NCI-H2107 (cell line): ENCODE measurements around the gene BPIFB6.

Source experiments
- DNase-seq: peaks from one replicate; lab custom pipeline; 2025; lab: John Stamatoyannopoulos, UW

The BPIFB6 gene

DNA sequence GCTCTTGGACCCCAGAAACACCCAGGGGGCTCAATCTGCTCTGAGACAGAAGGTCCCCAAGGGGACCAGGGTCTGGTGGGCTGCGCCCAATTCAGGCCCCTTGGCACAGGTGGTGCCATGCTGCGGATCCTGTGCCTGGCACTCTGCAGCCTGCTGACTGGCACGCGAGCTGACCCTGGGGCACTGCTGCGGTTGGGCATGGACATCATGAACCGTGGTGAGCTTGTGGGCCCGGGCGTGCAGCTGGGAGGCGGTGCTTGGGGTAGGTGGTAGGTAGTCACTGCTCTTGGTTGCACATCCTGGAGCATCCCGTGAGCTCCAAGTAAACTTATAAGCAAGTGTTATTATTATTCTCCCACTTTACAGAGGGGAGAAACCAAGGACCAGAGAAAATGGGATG, at the start of gene BPIFB6:
BPIFB6 (plus strand) TSS at position 118 of the 400 bp plus-strand sequence; CDS start at position 118, 0 bp downstream.
- DNase-seq = no peak

DNA sequence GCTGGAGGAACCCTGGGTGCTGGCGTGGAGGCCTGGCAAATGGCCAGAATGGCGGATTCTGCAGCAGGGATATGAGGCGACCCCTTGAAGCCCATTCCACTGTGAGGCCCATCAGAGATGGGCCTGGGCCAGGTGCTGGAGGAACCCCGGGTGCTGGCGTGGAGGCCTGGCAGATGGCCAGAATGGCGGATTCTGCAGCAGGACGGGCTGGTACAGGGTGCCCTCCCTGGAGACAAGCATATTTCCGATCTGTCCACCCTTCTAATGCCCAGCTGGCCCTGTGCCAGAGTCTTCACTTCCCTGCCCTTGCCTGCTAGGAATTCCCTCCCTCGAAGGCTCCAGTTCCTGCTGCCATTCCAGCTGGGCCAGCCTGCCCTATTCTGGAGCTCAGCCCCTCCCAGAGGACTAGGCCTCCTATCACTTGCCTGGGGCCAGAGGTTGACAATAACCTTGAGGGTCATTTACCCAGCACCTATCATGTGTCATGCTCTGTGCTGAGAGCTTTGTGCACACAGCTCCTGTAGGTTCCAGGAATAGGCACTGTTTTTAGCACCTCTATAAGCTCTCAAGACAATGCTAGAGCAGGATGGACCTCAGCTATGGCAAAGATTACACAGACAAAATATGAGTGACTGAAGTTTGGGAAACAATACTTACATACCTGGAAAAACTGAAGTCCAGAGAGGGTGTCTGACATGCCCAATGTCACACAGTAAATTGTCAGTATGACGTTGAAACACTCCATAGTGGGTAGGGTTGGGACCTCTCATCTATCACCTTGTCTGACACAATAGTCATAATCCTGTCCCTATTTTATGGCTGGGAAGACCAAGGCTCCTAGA, 48.6 kb upstream of the BPIFB6 start:
- no peak for DNase-seq

DNA sequence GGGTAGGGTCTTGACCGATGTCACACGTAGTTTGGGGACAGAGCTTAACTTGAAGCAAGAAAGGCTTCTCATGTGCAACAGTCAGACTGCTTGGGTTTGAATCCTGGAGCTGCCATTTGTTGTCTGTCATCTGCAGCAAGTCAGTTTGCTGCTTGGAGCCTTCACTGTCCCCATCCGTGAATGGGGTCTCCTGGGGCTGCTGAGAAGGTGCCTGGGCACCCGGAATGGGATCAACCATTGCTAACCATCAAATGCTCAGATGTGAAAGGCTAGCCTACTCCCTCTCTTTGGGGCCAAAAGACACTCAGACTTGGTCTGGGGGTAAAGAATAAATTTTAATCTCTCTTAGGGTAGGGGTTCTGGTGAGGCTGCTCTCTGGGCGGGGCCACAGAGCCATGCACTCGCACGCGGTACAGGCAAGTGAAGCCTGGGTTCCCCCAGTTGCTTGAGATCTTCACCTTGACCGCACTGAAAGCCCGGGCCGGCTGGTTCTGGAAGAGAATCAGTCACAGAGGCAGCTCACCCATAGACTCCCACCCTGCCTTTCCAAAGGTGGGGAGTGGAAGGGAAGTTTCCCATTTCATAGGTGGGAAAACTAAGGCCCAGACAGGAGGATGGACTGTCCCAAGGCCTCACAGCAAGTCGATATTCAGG, 47.9 kb upstream of the BPIFB6 start:
- no peak for DNase-seq

GRCh38 chr20:32984196-32984595, 47.3 kb upstream of the BPIFB6 start:
- no peak for DNase-seq

DNA sequence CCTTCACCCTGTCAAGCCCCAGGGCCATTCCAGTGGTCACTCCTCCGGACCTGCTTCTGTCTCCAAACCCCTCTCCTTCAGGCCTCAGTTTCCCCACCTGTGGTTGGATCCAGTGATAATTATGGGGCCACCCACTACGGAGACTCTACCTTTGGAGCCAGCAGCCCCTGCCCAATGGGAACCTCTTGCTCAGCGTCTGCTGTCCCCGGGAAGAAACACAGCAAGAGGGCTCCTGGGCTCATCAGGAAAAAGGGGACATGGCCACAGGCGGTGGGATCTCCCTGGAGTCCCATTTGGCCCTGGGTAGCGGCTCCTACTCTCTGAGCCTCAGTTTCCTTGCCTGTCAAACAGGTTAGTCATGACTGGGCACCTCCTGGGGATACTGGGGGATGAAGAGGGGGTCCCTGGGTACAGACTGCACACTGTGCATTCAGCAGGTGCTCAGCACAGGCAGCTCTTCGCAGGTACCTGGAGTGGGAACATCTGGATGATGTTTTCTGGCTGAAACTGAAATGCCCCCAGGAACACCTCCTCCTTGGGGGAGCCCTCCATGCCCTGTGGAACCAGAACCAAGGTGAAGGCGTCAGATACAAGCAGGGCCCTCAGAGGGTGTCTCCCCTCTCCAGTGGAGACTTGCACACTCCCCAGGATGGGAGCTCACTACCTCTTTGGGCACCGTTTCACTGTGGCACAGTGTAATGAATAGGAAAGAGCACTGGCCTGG, 46.7 kb upstream of the BPIFB6 start:
- DNase-seq = no peak

DNA sequence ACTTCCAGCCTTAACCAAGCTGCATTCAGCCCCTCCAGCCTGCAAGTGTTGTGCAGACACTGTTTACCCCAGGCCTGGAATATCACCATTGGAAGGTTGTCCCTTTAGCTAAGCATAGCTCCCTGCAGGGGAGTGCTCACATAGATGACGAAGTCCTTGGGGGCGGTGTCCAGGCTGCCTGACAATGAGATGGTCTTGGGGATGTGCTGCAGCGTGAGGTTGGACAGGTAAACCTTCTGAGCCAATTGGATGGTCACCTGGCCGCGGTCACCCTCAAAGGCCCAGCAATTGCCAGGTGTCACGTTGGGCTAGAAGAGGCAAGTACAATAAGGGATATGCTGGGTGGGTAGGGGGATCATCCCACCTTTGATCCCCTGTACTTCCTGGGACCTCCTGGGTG, 45.9 kb upstream of the BPIFB6 start:
- no peak for DNase-seq

- no peak for DNase-seq
Measured at GRCh38 chr20:32986331-32986966, 45.0 kb upstream of the BPIFB6 start.

- no peak for DNase-seq
Measured at GRCh38 chr20:32987044-32987825, 44.2 kb upstream of the BPIFB6 start.

DNA sequence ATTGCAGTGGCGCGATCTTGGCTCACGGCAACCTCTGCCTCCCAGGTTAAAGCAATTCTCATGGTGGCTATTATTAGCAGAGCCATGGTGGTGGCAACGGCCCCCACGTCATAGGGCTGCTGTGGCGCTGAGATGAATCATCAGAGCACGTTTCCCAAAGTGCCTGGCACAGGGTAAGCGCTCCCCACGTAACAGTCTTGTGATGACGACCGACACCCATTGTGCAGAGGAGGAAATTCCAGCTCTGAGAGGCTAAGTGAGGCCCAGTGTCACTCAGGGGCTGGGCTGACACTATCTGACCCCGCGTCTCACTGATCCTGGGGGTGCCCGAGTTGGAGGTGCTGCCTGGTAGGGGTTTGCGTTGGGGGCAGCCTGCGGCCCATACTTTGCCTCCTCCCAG, 43.4 kb upstream of the BPIFB6 start:
- DNase-seq = no peak

DNA sequence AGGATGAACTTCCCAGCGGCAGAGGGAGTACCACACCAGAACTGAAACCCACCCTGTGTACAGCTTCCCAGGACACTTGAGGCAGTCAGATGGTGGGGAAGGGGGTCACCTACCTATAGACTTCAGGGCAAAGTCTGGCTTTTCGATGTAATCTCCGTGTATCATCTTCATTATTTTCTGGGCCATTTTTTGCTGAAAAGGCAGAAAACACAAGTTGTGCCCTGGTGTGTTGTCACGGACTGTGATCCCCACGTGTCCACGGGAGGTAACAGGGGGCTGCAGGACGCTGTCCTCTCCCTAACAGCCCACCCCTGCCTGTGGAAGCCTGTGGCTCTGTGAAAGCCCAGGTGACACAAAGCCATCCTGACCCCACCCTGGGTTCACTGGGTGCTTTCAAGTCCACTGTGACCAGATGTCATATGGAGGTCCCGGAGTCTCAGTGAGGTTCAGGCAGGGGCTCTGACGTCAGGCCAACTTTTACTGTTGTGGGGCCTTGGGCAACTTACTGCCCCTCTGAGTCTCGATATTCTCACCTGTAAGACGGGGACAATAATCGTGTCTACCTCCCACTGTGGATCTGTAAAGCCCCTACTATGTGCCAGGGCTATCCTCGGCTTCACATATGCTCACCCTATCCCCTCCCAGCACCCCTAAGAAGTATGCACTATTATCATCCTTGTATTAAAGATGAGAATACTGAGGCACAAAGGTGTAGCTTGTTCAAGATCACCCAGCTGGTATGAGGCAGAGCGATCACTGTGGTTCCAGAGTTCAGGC, 41.8 kb upstream of the BPIFB6 start:
- DNase-seq = no peak

DNA sequence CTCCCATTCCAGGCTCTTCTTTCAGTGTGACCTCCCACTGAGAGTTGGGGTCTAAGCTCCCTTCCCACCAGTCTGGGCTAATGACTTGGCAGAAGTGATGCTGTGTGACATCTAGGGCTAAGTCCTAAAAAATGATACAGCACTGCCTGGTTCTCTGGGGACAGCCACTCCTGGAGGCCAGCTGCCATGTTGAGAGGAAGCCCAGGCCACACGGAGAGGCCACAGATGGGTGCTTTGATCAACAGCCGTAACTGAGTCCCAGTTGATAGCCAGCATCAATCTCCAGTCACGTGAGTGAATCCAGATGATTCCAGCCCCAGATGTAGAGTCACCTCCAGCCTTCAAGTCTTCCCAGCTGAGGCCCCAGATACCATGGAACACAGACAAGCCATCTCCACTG, 41.0 kb upstream of the BPIFB6 start:
- no peak for DNase-seq

GRCh38 chr20:32991383-32991782, 40.1 kb upstream of the BPIFB6 start:
- no peak for DNase-seq

DNA sequence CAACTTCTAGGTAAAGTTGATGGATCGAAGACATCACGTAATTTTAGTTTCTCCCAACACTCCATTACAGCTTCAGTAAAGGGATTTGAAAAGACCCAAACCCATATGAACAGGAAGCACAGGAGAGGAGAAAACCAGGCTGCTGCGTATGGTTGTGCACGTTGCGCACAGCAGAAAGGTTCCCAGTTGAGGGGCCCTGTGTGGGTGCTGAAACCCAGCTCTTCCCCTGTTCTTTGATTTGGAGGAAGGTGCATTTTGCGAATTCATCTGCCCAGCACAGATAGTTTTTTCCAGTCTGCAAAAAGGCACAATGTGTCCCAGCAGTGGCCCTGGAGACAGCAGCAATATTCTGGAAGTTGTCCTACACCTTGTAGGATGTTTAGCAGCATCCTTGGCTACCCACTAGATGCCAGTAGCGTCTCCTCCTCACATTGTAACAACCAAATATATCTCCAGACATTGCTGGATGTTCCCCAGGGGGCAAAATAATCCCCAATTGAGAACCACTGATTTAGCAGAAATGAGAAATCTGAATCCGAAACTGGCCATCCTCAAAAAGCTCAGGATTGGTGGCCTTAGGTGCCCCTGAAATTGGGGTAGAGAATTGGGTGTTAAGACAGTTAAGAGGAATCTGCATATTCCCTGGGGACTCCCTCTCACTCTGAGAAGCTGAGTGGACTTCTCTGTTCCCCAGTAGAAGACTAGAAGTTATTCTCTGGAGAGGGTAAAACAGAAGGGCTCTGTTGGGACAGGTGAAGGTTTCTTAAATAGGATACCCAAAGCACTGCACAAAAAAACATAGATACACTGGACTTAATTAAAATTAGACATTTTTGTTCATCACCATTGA, 39.4 kb upstream of the BPIFB6 start:
- DNase-seq = no peak

DNA sequence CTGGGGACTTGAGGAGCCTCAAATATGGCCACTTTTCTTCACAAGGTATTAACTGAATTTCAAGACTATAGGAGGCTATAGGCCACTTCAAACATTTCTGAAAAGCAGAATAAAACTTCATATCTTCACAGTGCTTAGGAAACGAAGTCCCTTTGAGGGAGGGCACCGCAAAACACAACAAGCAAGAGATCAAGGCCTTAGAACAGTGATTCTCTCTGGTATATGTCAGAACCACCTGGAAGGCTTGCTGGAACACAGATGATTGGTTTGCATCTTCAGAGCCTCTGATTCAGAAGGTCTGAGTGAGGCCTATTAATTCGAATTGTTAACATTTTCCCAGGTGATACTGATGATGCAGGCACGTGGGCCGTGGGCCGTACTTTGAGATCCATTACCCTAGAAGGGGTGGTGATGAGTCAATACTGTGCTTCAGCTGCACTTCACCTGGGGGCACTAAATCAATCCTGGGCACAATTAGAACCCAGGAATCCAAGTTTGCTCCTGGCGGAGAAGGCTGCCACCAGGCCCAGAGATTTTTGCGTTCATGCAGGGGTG, 37.9 kb upstream of the BPIFB6 start:
- no peak for DNase-seq

GRCh38 chr20:32995802-32996201, 35.6 kb upstream of the BPIFB6 start:
- no peak for DNase-seq

DNA sequence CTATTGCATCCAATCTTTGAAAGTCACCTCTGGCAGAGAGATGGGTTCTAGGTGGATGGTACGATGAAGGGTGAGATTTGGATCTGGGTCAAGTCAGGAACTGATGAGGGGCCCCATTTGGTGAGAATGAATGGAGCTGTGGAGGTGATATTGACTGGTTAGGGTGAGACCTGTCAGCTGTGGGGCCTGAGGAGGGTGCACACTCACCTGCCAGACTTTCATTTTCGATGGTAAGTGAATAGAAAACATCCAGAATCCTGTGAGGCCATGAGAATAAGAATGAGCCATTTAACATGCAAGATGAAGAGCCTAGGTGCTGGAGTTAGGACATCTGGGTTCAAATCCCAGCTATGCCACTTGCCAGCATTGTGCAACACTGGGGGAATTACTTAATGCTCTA, 34.0 kb upstream of the BPIFB6 start:
- DNase-seq = no peak

- DNase-seq = no peak
Measured at GRCh38 chr20:32999603-33000250, 31.7 kb upstream of the BPIFB6 start.

DNA sequence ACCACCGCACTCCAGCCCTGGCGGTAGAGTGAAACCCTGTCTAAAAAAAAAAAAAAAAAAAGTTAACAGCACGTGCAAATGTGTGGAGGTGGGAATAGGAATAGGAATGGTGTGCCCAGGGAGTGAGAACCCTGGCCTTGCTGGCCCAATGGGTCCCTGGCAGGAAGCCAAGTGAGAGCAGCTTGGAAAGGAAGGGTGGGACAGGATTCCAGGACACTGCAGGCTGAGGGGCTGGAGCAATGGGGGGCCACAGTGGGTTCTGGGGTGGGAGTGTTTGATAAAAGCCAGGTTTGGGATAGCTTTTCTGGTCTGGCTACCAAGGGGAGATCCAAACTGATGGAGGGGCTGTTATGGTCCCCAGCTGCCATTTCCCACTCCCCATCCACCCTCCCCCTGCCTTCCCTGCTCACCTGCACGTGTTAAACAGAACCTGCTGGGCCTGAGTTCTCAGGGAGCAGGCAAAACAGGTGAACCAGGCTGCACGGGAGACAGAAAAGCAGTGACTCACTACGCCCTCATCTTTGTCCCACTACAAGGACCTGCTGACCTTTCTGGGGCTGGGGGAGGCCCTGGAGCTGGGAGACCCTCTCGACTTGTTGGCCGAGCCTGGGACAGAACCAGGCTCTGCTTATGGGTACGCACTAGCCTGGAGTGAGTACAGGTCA, 30.5 kb upstream of the BPIFB6 start:
- no peak for DNase-seq
